HG03442 (cell line): ENCODE results near the gene RABL3.
"Not testable (repeated sequence)": the region's sequence is repeated elsewhere in the genome, so short reads cannot be mapped to it uniquely, and the experiment has no call there.

Source experiments
- ATAC-seq: cut with Tn5 transposase; IDR thresholded peaks from one replicate; pipeline ENCODE4 v1.9.1; 2021; ENCODE audit warnings: mild to moderate bottlenecking, moderate library complexity; ENCODE audit not compliant: unreplicated experiment

Gene RABL3, protein sequence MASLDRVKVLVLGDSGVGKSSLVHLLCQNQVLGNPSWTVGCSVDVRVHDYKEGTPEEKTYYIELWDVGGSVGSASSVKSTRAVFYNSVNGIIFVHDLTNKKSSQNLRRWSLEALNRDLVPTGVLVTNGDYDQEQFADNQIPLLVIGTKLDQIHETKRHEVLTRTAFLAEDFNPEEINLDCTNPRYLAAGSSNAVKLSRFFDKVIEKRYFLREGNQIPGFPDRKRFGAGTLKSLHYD

DNA sequence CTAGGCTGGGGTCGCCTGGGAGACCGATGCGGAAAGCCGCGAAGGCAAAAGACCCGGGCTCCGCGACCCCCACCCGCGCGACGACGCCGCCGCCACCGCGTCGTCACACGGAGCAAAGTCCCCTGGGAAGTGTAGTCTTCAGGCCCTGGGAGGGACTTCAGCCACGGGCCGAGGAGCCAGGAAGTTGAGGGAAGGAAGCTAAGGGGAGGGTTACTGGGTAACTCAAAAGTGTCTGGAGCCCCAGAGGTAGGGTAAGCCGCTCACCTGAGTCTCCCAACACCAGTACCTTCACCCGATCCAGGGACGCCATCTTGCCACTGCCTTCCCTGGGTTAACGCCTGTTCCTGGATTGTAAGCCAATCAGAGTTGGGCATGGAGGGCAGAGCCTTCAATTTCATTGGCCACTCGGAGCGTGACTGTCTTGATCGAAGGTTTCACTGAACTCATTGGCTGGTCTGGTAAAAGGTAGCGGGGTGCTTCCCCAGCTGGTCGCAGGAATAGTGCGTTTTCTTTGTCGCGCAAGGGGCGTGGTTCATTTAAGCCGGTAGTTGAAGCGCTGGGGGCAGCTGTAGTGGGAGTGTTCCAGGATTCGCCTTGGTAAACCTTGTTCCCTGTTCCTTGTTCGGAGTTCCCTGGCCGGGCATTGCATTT lies at the start of gene RABL3, which contains the start of gene GTF2E1:
RABL3 (minus strand) TSS at position 319 of the 651 bp plus-strand sequence; CDS start at position 310, 9 bp downstream.
GTF2E1 (plus strand) TSS at position 547 of the 651 bp plus-strand sequence. CDS start 7,809 bp downstream, outside the sequence.
- peak; percentile 99 for ATAC-seq

DNA sequence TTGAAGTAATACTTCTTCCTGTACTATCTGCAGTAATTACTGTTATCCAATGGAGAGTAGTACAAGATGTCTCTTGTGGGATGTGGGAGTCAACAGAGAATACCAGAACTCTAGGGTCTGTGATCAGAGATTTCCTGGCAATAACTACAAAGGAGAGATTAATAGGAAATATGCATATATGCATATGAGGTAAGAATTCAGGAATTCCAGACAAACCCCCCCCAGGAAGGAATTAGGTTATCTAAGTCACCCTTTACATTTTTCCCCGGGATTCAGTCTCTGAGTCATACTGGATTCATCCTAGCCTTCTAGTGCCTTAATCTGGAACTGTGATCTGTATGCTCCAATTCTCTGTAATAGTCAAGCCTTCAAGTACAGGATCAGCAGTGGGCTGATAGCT lies 49.6 kb upstream of the RABL3 start:
- no peak for ATAC-seq

DNA sequence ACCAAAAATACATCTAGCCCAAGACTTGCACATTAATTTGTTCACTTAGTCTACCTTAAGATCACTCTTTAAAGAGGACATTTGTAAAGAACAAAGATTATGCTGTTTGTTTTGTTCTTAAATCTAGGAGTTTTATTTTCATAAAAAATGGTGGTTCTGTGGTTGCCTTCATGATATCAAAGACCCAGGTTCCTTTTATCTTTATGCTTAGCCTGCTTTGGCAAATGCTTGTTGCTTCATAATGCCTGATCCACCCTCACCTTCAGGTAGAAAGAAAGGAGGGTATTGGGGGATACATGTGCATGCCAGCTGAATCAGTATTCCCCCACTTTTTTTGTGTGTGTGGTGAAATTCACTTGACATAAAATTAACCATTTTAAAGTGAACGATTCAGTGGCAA lies 48.7 kb upstream of the RABL3 start:
- no peak for ATAC-seq

DNA sequence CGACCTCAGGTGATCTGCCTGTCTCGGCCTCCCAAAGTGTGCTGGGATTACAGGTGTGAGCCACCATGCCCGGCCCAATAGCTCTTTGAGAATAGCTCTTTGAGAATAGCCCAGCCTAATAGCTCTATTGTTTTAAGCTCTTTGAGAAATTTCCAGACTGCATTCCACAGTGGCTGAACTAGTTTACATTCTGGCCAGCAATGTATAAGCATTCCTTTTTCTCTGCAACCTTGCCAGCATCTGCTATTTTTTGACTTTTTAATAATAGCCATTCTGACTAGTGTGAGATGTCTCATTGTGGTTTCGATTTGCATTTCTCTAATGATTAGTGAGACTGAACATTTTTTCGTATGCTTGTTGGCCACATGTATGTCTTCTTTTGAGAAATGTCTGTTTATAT lies 43.5 kb upstream of the RABL3 start:
- peak; percentile 57 for ATAC-seq

DNA sequence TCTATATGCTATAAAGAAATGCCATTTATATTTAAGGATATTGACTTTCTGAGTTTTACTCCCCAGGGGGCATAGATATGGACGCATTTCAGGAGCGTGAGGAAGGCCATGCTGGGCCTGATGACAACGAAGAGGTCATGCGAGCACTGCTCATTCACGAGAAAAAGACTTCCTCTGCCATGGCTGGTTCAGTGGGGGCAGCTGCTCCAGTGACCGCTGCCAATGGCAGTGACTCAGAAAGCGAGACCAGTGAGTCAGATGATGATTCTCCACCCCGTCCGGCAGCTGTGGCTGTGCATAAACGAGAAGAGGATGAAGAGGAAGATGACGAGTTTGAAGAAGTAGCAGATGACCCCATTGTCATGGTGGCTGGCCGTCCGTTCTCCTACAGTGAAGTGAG lies 38.7 kb upstream of the RABL3 start:
- ATAC-seq, result peak; percentile 95

DNA sequence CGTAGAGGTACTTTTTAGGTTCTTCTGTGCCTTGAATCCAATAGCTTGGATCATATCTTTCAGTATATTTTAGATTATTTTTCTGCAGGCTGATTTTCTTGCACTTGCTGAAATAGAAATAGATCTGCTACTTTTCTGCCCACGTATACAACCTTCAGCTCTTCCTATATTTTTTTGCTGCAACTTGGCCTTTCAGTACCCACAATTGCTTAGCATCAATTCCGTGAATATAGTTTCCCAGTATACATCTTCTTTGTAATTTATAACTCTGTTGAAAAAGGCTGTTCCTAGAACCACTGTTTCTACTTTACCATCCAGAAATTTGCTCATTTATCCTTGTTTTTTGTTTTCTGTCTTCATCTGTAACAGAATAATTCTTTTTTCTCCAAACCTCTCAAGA lies 36.5 kb upstream of the RABL3 start:
- ATAC-seq, result no peak

DNA sequence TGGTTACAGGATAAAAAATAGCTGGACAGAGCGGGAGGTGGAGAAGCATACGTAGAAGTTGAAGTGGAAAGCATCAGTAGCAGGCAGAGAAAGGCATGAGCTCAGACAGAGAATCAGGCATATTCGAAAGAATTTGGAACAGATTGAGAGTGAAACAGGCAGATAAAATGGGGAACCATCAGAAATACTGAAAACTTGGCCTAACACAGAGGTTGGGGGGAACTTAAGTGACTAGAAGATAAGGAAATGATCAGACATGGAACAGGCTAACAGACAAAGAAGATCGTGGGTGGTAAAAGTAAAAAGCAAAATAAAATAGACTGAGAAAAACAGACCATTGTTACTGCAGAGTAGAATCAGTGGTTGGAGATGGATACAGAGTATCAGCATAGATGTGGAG lies 33.1 kb upstream of the RABL3 start:
- ATAC-seq, result no peak

DNA sequence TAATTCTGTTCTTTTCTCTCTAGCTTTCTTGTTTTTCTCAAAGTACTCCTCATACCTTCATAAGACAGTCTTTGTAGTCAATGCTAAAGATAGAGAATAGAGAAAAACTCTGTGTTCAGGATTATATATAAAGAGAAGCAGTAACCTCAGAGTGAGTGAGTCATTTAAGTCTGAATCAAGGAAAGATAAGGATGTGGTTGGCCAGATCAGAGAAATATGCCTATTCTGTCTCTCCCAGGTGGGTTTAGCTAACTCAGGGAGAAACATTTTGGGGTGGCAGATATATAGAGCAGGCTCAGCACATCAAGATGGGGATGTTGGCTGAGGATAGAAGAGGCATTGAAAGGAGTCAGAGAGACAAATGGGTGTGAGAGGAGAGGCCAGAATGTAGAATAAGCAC lies 31.6 kb upstream of the RABL3 start:
- ATAC-seq, result peak; percentile 91

DNA sequence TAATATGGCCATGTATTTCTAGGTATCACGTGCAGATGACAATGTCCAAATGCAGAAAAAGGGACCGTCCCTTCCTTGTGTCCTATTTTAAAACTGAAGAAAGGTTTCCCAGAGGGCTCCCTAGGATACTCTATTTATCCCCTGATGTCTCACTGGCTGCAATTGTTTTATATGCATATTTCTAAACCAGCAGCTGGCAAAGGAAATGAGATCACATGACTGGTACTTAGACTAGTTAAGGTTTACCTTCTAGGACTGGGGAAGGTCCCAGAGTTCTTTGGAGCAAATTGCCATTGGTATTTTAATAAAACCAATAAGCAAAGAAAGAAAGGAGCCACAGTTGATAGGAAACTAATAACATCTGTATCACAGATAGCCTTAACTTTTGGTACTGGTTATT lies 29.8 kb upstream of the RABL3 start:
- no peak for ATAC-seq

DNA sequence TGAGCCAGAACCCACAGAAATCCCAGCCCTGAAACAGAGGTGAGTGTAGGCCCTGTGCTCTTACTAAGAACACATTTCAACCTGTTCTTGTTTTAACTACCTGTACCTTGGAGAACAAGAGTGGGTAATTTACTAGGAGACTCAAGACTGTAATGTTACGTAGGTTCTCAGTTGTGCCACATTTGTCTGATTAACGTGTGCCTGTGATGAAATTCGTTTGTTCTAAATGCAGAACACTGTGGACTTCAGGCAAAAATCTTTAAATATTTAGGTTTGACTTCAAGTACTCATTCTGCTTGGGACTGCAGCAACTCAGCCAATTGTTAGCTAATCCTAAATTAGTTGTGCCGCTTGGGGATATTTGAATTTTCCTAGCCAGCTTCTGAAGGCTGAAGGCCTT lies 28.6 kb upstream of the RABL3 start:
- no peak for ATAC-seq

DNA sequence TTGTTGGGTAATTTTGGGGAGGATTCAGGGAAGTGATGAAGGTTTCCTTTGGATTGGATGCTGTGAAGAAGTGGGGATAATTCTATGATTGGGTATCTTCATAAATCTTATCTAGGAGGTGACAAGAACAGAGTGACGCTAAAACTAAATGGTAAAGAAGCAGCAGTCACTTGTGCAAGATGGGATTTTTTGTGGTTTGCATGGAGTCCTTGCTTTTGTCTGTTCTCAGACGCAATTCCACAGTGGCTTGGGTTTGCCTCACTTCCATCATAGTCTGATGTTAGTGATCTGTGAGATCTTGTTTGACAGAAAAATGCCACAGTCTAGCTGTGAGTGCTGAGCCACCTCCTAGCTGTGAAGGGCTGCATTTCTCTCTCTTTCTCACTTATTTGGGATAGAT lies 27.1 kb upstream of the RABL3 start:
- ATAC-seq, result no peak

DNA sequence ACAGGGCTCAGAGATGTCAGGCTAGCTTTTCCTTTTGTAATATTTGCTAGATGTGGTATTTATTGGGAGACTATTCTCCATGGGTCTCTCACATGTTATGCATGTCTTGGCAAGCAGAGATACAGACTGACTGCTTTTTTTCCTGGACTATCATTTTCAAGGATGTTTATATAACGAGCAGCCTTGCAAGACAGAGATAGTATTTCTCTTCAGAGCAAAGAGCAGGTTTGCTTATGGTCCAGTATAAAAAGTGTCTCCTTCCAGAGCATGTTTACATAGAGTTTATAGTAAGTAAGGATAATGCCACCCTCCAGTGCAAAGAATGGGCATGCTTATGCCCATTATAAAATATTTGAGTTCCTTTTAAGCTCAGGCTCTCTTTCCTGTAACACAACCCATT lies 24.8 kb upstream of the RABL3 start:
- ATAC-seq, result no peak

DNA sequence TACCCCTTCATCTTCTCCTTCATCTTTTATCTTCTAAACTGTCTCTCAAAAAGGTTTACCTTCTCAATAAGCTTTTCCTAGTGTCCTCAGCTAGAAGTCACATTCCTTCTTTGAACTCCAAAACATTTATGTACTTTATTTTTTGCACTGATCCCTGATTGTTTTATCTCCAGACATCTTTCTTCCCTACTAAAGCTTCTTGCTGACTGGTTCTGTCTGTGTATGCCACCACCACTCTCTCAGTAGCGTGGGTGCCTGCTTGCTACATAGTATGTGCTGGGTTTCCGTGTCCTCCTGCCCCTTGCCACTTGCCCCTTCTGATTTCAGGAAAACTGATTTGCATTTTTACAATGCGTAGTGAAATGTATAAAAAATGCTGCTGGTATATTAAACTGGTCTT lies 24.3 kb upstream of the RABL3 start:
- ATAC-seq, result no peak

DNA sequence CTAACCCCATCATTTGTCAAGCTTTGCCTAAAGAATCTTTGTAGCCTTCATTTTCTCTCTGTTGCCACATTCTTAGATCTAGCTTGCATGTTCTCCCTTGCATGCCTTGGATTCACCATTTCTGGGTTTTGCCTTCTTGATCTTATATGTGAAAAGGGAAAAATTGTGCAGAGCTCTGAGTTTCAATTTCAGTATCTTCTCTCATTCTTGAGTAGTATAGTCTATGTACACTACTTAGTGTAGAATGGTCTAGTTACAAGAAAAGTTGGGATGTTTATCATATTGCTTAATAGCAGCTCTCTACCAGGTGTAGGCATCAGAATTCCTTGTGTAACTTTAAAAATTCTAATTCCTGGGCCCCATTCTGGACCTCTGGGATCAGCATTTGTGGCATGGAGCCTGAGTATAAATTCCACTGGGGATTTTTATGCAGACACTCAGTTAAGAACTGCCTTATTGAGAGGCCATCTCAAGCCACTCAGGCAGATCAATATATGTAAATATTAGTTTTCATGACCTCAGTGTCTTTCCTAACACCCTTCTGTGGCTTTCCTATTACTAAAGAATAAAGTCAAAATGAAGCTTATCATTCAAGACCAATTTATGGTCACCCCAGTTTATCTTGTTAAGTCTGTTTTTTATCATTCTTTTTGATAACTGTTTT lies 23.6 kb upstream of the RABL3 start:
- ATAC-seq, result peak; percentile 64

DNA sequence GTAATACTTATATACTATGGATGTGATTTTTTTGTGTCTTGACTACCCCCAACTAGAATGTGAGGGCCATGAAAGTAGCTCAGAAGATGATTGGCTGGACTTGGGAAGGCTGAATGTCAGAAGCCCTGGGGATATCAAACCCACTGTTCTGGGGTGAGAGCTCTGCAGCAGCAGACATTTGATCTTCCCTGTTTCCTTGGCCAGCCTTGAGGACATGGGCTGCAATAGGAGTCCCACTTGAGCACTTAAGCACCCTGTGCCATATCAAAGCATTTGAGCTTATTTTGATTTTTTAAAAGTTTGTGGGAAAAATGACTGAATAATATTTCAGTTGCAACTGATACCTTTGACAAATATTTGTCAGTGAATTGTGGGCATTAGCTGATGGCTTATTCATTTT lies 21.9 kb upstream of the RABL3 start:
- no peak for ATAC-seq

DNA sequence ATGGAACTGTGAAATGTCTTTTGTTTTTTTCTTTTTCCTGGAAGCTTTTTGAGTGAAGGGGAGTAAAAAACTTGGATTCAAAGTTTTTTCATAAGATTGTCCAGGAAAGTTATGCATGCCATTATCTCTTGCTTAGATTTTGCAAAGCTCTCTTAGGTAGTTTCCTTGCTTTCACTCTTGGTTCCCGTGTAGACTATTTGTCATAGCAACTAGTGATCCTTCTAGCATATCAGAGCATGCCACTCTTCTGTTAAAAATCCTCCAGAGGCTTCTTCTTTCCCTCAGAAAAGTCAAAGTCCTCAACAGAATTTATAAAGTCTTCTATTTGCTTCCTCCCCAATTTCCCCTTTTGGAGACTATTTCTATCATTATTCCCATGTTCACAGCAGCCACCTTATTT lies 21.3 kb upstream of the RABL3 start:
- peak; percentile 85 for ATAC-seq

DNA sequence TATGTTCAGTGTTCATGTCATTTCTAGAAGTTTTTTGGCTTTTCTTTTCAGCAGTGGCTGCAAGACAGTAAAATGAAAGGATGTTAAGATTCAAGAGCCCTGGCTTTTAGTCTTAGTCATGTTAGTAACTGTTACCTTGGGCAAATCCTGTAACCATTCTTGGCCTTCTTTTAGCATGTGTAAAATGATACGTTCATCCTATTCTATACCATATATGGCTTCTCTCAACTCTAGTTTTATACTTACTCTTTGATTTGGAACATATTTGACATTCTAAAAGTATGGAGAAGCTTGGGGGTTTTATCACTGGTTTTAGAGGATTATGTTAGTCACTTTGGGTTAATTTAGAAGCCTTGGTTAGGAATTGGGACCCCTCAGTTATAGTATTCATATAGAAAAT lies 20.3 kb upstream of the RABL3 start:
- no peak for ATAC-seq

DNA sequence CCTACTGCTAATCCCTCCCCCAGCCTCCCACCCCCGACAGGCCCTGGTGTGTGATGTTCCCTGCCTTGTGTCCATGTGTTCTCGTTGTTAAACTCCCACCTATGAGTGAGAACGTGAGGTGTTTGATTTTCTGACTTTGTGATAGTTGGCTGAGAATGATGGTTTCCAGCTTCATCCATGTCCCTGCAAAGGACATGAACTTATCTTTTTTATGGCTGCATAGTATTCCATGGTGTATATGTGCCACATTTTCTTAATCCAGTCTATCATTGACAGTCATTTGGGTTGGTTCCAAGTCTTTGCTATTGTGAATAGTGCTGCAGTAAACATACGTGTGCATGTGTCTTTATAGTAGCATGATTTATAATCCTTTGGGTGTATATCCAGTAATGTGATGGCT lies 16.2 kb upstream of the RABL3 start:
- ATAC-seq, result not testable (repeated sequence)

DNA sequence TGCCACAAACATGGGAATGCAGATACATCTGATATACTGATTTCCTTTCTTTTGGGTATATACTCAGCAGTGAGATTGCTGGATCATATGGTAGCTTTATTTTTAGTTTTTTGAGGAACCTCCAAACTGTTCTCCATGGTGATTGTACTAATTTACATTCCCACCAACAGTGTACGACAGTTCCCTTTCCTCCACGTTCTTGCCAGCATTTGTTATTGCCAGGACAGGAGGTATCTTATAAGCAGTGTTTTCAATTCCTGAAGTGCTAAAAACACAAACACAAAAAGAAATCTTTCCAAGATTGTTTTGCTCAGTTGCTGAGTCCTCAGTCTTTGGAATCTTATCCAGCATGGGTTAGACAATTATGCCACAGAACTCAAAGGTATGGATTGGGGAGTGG lies 13.7 kb upstream of the RABL3 start:
- no peak for ATAC-seq

DNA sequence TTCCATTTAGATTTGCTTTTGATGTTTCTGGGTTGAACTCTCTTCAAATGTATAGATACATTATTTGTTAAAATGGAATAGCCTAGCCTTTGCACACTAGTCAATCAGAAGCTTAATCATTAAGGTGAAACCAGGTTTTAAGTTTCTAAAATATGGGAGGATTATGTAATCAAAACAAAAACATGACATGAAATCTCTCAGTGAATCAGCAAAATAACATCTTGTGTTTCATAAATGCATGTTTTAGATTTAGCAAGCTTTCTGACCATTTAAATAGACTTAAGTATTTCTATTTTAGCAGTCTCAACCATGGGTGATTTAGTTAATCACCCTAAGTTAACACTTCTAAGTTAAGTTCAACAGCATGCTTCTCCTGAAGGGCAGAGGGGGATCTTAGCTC lies 11.5 kb upstream of the RABL3 start:
- no peak for ATAC-seq

DNA sequence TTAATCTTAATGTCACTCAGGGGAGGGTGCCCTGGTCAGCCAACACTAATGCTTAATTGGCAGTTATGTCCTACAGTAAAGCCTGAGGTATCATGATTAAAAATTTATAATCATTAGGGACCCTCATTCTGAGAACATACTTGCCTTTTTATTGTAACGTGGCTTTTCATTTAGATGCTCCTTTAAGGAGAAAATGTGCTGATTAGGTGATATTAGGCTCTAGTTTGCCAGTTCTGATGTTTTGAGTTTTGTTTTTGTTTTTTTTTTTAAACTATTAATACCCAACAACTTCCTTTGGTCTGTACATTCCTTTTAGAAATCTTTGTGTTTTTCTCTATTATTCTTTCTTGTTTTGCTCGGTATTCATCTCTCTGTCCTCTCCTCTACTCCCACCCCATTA lies 10.5 kb upstream of the RABL3 start:
- no peak for ATAC-seq

DNA sequence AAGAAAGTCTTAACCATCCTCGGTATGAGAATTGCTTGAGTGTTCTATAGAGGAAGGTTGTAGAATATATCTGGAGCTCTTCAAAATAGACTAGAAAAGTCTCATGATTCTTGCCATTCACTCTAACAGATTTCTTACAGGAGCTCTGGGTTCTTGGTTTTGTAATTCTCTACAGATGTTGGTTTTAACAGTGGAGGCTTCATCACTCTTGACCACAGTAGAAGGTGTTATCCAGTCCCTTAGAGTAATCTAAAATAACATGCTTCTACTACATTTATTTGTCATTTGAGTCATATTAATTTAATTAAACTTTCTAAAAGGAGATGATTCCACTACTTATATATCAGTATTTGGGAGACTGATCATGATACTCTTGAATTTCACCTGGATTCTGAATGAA lies 9.9 kb upstream of the RABL3 start:
- ATAC-seq, result no peak
